HepG2 (cell line): ENCODE data around the gene PFKFB2. TPM values are rescaled to one million over a fixed set of nuclear protein-coding genes. Genes with fewer than 3 reads are reported as not detected.

Source experiments
- CHD2 ChIP-seq: IDR thresholded peaks from 2 replicates; pipeline ENCODE4 v1.6.1; 2011; ENCODE audit warnings: low read depth, low read length, improper control_type of control experiment
- HCFC1 ChIP-seq: fragments of 150-350 bp; IDR thresholded peaks from 2 replicates; pipeline ENCODE4 v1.6.1; 2014; ENCODE audit warnings: low read depth, low read length
- KLF16 ChIP-seq, 2 experiments: sonication (generic) in 1 of 2; formaldehyde crosslinking in 1 of 2; IDR thresholded peaks; 2 replicates each; pipeline versions ENCODE4 v1.6.1 to v1.8.0; 2016 to 2023; ENCODE audit warnings: missing genetic modification reagents in 2 of 2, missing compliant biosample characterization in 1 of 2
- KLF9 ChIP-seq: IDR thresholded peaks from 2 replicates; pipeline ENCODE4 v1.6.1; 2016; ENCODE audit warnings: low read depth
- MTA1 ChIP-seq: sonication (generic); formaldehyde crosslinking; IDR thresholded peaks from 2 replicates; pipeline ENCODE4 v1.4.0; 2020; ENCODE audit warnings: missing genetic modification reagents, mild to moderate bottlenecking, borderline replicate concordance
- MXD1 ChIP-seq: sonication (generic); formaldehyde crosslinking; IDR thresholded peaks from 2 replicates; pipeline ENCODE4 v1.4.0; 2020; ENCODE audit warnings: mild to moderate bottlenecking, missing genetic modification reagents
- MXD4 ChIP-seq: IDR thresholded peaks from 2 replicates; pipeline ENCODE4 v1.6.1; 2016; ENCODE audit warnings: mild to moderate bottlenecking, missing biosample characterization, missing genetic modification reagents
- NCOR1 ChIP-seq: fragments of 200-600 bp; sonication (generic); IDR thresholded peaks from 2 replicates; pipeline ENCODE4 v1.7.0; 2017; ENCODE audit warnings: antibody characterized with exemption, low read length, borderline replicate concordance
- POLR2AphosphoS5 ChIP-seq: IDR thresholded peaks from 2 replicates; pipeline ENCODE4 v1.6.1; 2012; ENCODE audit warnings: low read depth, low read length
- RBAK ChIP-seq: sonication (generic); formaldehyde crosslinking; IDR thresholded peaks from 2 replicates; pipeline ENCODE4 v1.5.1; 2020; ENCODE audit warnings: mild to moderate bottlenecking, missing genetic modification reagents
- RBM39 ChIP-seq: fragments of 200-400 bp; formaldehyde crosslinking; IDR thresholded peaks from one replicate; pipeline ENCODE4 v1.6.1; 2018; ENCODE audit warnings: antibody characterized with exemption, mild to moderate bottlenecking, low read depth, low read length; ENCODE audit not compliant: poor library complexity, severe bottlenecking
- SAFB2 ChIP-seq: sonication (generic); formaldehyde crosslinking; IDR thresholded peaks from 2 replicates; pipeline ENCODE4 v1.5.1; 2020; ENCODE audit warnings: missing genetic modification reagents, low read depth, mild to moderate bottlenecking, borderline replicate concordance
- SMAD3 ChIP-seq: sonication (generic); formaldehyde crosslinking; IDR thresholded peaks from 2 replicates; pipeline ENCODE4 v1.4.0; 2020; ENCODE audit warnings: missing genetic modification reagents
- SP4 ChIP-seq: sonication (generic); formaldehyde crosslinking; IDR thresholded peaks from 2 replicates; pipeline ENCODE4 v1.8.1; 2023; ENCODE audit warnings: mild to moderate bottlenecking, missing genetic modification reagents
- TAF1 ChIP-seq: sonication (generic); formaldehyde crosslinking; IDR thresholded peaks from 2 replicates; pipeline ENCODE4 v1.4.0; 2020; ENCODE audit warnings: missing genetic modification reagents
- TBL1XR1 ChIP-seq: fragments of 150-350 bp; IDR thresholded peaks from 2 replicates; pipeline ENCODE4 v1.6.1; 2014; ENCODE audit warnings: borderline replicate concordance, low read length; ENCODE audit not compliant: partially characterized antibody
- ZBTB20 ChIP-seq: sonication (generic); formaldehyde crosslinking; IDR thresholded peaks from 2 replicates; pipeline ENCODE4 v1.8.1; 2023; ENCODE audit warnings: missing genetic modification reagents, low read depth, mild to moderate bottlenecking, borderline replicate concordance
- ZFP62 ChIP-seq: sonication (generic); formaldehyde crosslinking; IDR thresholded peaks from 2 replicates; pipeline ENCODE4 v1.4.0; 2020; ENCODE audit warnings: missing genetic modification reagents
- ZNF263 ChIP-seq: sonication (generic); formaldehyde crosslinking; IDR thresholded peaks from 2 replicates; pipeline ENCODE4 v1.4.0; 2020; ENCODE audit warnings: missing genetic modification reagents
- ZNF552 ChIP-seq: sonication (generic); formaldehyde crosslinking; IDR thresholded peaks from 2 replicates; pipeline ENCODE4 v1.9.0; 2022; ENCODE audit warnings: missing genetic modification reagents, mild to moderate bottlenecking, borderline replicate concordance
- ZNF558 ChIP-seq: sonication (generic); formaldehyde crosslinking; IDR thresholded peaks from 2 replicates; pipeline ENCODE4 v1.9.0; 2022; ENCODE audit warnings: mild to moderate bottlenecking, missing genetic modification reagents, borderline replicate concordance
- ZNF576 ChIP-seq: sonication (generic); formaldehyde crosslinking; IDR thresholded peaks from 2 replicates; pipeline ENCODE4 v1.4.0; 2020; ENCODE audit warnings: mild to moderate bottlenecking, missing genetic modification reagents
- ZNF607 ChIP-seq: sonication (generic); formaldehyde crosslinking; IDR thresholded peaks from 2 replicates; pipeline ENCODE4 v1.5.1; 2020; ENCODE audit warnings: missing genetic modification reagents, mild to moderate bottlenecking, borderline replicate concordance
- ZNF670 ChIP-seq: sonication (generic); formaldehyde crosslinking; IDR thresholded peaks from 2 replicates; pipeline ENCODE4 v1.8.0; 2022; ENCODE audit warnings: mild to moderate bottlenecking, missing genetic modification reagents, borderline replicate concordance
- ZNF7 ChIP-seq: IDR thresholded peaks from 2 replicates; pipeline ENCODE4 v1.6.1; 2016; ENCODE audit warnings: missing biosample characterization, missing genetic modification reagents
- ZNF773 ChIP-seq: sonication (generic); formaldehyde crosslinking; IDR thresholded peaks from 2 replicates; pipeline ENCODE4 v1.4.0; 2020; ENCODE audit warnings: missing genetic modification reagents, borderline replicate concordance
- ZNF777 ChIP-seq: sonication (generic); formaldehyde crosslinking; IDR thresholded peaks from 2 replicates; pipeline ENCODE4 v1.4.0; 2020; ENCODE audit warnings: missing genetic modification reagents
- ZNF841 ChIP-seq: sonication (generic); formaldehyde crosslinking; IDR thresholded peaks from 2 replicates; pipeline ENCODE4 v1.8.1; 2023; ENCODE audit warnings: missing genetic modification reagents, borderline replicate concordance
- polyA plus RNA-seq, 8 experiments: library from polyadenylated mRNA; depleted of rRNA in 3 of 8; stranded (reverse) in 7 of 8; unstranded in 1 of 8; fragments of >200 nt; fragmentation: Illumina TruSeq in 4 of 8; extraction: Trizol in 4 of 8; gene quantifications; 2 replicates each; pipeline versions ENCODE4 v1.2.1 to v1.2.3, GENCODE V29; 2011 to 2016; ENCODE audit warnings: low read depth in 4 of 8, missing spikeins in 1 of 8, mixed read lengths in 1 of 8; ENCODE audit not compliant: insufficient read depth in 1 of 8
- total RNA-seq, 5 experiments: library from RNA; depleted of rRNA; stranded (reverse); fragments of >200 nt; fragmentation: Illumina TruSeq; extraction: Trizol; gene quantifications; 2 replicates each; pipeline ENCODE4 v1.2.3, GENCODE V29; 2016; ENCODE audit warnings: low read depth in 1 of 5

The PFKFB2 gene
- total and polyA plus RNA-seq, 2 of the 13 experiments (the other 11 are each of a cell fraction or from before 2014, with no cell fraction given), result 4.6 to 10.6 TPM

- TF ChIP-seq KLF9 (CRISPR knock-in tag) (no peak), POLR2AphosphoS5 (peak; percentile 61), ZNF552 (CRISPR knock-in tag) (no peak), ZNF558 (CRISPR knock-in tag) (no peak), ZNF7 (CRISPR knock-in tag) (no peak), SMAD3 (CRISPR knock-in tag) (peak; percentile 30; the same call in 1 of the 2 replicates), RBM39 (peak; percentile 50), MTA1 (CRISPR knock-in tag) (peak; percentile 67; the same call in 1 of the 2 replicates), ZNF607 (CRISPR knock-in tag) (peak; percentile 41; the same call in 1 of the 2 replicates), ZBTB20 (CRISPR knock-in tag) (no peak), ZFP62 (CRISPR knock-in tag) (no peak), ZNF670 (CRISPR knock-in tag) (no peak), RBAK (no peak), ZNF841 (CRISPR knock-in tag) (no peak), CHD2 (peak; percentile 98), TBL1XR1 (no peak), NCOR1 (no peak), MXD1 (peak; percentile 68; the same call in 1 of the 2 replicates), KLF16 (CRISPR knock-in tag; IDR thresholded peaks at IDR 0.05) (peak in 1 of 2 experiments; percentile 52; a peak in 2 of 4 replicates), MXD4 (CRISPR knock-in tag) (peak; percentile 76; the same call in 1 of the 2 replicates), ZNF263 (CRISPR knock-in tag) (no peak), SAFB2 (0 out of 2 replicates have a peak, but pooled peaks have one; percentile 43), ZNF773 (CRISPR knock-in tag) (peak; percentile 30; the same call in 1 of the 2 replicates), ZNF576 (CRISPR knock-in tag) (no peak), TAF1 (CRISPR knock-in tag) (peak; percentile 89), HCFC1 (no peak), SP4 (CRISPR knock-in tag) (peak; percentile 92), ZNF777 (CRISPR knock-in tag) (no peak)
Observed at GRCh38 chr1:207052911-207053769, at the start of gene PFKFB2 (continued).
